HG03103 (cell line): Measurements from ENCODE around the gene C2CD3.

ENCODE experiments used
- ATAC-seq: cut with Tn5 transposase; IDR thresholded peaks from one replicate; pipeline ENCODE4 v1.9.1; 2021; ENCODE audit warnings: low read depth; ENCODE audit not compliant: unreplicated experiment

The C2CD3 gene

DNA sequence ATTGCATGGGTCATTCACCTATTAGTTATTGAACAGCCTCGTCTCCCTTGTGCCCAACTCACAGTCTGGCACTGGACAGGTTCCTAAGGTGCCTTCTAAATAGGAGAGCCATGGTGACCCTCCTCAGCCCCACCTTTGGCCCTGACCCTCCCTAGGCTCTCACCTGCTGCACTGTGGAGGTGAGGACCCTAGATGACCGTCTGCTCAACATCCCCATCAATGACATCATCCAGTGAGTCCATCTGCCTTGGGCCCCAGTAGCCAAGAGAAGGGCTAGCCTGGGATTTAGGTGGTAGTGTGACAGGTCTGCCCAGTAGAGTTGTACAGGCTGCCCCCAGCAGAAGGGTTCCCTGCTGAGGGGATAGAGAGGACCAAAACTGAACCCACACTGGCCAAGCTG is 201.7 kb downstream of the C2CD3 start:
- no peak for ATAC-seq

DNA sequence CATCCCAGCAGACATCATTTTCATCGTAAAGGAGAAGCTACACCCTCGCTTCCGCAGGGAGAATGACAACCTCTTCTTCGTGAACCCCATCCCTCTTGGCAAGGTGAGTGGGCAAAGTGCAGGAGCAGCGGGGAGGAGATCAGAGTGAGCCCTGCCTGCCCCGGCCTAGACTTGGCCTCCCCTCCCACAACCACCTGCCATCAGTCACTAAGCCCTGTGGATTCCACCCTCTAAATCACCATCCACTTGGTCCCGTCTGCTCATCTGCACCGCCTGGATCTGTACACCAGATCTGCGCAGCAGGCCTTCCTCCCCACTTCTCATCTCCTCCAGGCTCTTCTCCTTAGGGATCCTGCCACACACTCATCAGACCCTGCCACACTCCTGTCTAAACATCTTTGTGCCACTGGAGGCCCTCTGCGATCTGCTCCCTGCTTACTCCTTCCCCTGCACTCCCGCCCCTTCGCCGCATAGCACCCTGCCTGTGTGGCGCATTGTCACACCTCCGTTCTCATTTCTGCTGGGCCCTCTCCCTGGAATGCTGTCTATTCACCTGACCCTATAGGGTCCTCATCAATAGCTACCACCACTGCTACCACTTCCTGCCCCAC is 202.3 kb downstream of the C2CD3 start:
- ATAC-seq, result no peak

DNA sequence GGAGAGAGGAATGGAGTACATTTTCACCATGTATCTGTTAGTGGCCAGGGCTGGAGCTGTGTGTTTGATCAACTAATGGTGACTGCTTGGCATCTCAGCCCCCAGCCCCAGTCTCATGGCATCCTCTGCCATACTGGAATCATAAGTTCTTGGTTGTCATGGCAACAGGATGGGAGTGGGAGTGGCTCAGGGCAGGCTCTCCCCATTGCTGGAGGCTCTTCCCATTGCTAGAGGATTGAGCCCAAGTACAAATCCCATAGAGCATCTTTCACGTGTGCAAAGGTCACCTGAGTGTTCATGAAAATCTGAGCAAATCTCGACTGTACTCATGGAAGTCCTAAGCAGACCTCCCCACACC is 205.1 kb downstream of the C2CD3 start:
- no peak for ATAC-seq

- no peak for ATAC-seq
These were observed 205.6 kb downstream of the C2CD3 start for GRCh38 chr11:73965076-73965763.

GRCh38 chr11:73963861-73964260 is 206.9 kb downstream of the C2CD3 start:
- ATAC-seq, result no peak
